Upper lobe of right lung (tissue), 1 donor: ENCODE results near the gene ABI2. TPM values are rescaled to one million over a fixed set of nuclear protein-coding genes. Genes with fewer than 3 reads are reported as not detected.

Experiments used
- ATAC-seq: fragments of 200-7000 bp; cut with Tn5 transposase; one replicate; pipeline ENCODE4 v1.9.1; 2020; ENCODE audit warnings: mild to moderate bottlenecking, moderate library complexity
- DNase-seq: peaks from one replicate; pipeline ENCODE4 v3.0.0-alpha.2; 2020
- H3K27ac ChIP-seq: fragments of 200-600 bp; one replicate; pipeline ENCODE4 v1.8.0; 2022
- H3K27me3 ChIP-seq: fragments of 200-600 bp; one replicate; pipeline ENCODE4 v1.8.0; 2022; ENCODE audit warnings: mild to moderate bottlenecking
- H3K36me3 ChIP-seq: fragments of 200-600 bp; one replicate; pipeline ENCODE4 v1.8.0; 2022
- H3K4me1 ChIP-seq: fragments of 200-600 bp; one replicate; pipeline ENCODE4 v1.8.0; 2022
- H3K4me3 ChIP-seq: fragments of 200-600 bp; one replicate; pipeline ENCODE4 v1.8.0; 2022; ENCODE audit warnings: mild to moderate bottlenecking
- H3K9me3 ChIP-seq: fragments of 200-600 bp; one replicate; pipeline ENCODE4 v1.8.0; 2022
- CTCF ChIP-seq: fragments of 200-600 bp; IDR thresholded peaks from one replicate; pipeline ENCODE4 v1.8.0; 2022; ENCODE audit warnings: antibody characterized with exemption
- intact Hi-C: fragments of 100-400 bp; cut with DNase I; formaldehyde crosslinking; loops from one replicate; pipeline ENCODE4 v1.11.0; 2022
- total RNA-seq: library from RNA; stranded (reverse); fragmentation: NEBNext Ultra II Directional; extraction: Animal tissue kit (Norgen Biotek cat#: 25700); gene quantifications from one replicate; pipeline ENCODE4 v1.2.1, GENCODE V29; 2021
- donor health status: DM: no; HTN: yes; CAD: no; lungs with severe emphysema.

The ABI2 gene
- total RNA-seq, 1 donor from 2014 or later = 46.3 TPM

- TF ChIP-seq CTCF = no peak
- Histone ChIP-seq H3K4me3 (no peak overlapping the region), H3K27ac (no peak overlapping the region), H3K9me3 (no peaks in the 10 kb centered on the region), H3K27me3 (no peaks in the 10 kb centered on the region), H3K4me1 (no peaks in the 10 kb centered on the region), H3K36me3 (peaks cover 64% of the 10 kb centered on the region)
- no peak for ATAC-seq
- DNase-seq = no peak
- intact Hi-C loops = no loop called here
These were observed 127.0 kb downstream of the ABI2 start for GRCh38 chr2:203455209-203455608.

DNA sequence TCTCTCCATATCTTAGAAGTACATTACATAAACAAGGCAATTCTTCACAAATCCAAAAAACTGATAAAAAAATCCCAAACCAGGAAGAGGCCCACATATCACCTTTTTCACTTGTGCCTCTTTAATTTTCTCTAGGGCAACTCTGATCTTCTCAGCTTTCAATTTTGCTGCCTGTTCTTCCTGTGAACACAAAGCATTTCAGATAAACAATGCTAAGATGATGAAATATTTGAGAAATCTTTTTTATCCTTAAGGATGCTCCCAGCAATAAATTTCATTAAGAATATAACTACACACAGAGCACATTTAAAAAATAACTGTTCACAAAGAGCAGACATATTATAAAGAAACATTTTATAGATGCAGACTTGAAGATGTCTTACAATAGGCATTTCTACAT, 133.6 kb downstream of the ABI2 start:
- Histone ChIP-seq H3K4me3 (no peak overlapping the region), H3K4me1 (peaks cover 4% of the 10 kb centered on the region), H3K9me3 (no peaks in the 10 kb centered on the region), H3K36me3 (peaks cover 60% of the 10 kb centered on the region), H3K27me3 (no peaks in the 10 kb centered on the region), H3K27ac (no peak overlapping the region)
- ATAC-seq (no peak), DNase-seq (no peak)
- no peak for TF ChIP-seq CTCF
- intact Hi-C loops = no loop called here

DNA sequence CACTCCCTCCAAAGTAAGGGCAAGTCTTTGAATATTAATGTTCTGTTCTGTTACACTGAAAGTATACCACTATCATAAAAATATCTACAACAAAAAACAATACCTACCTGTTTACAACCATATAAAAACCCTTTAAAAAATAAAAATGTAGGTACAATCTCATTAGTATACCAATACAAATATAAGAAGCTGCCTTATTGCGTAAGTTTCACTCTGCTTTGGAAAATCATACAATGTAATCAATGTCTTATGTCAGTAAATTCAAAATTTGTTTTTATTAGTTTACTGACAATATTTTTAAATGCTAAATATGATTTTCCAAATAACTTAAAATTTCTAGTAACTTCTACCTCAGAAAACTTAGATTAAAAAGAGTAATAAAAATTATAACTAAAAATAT, 134.1 kb downstream of the ABI2 start:
- H3K27me3 ChIP-seq = no peaks in the 10 kb centered on the region
- H3K36me3 ChIP-seq = peaks cover 54% of the 10 kb centered on the region
- intact Hi-C loops = no loop called here
- H3K4me1 ChIP-seq = peaks cover 4% of the 10 kb centered on the region
- H3K27ac ChIP-seq = no peak overlapping the region
- TF ChIP-seq CTCF = no peak
- H3K4me3 ChIP-seq = no peak overlapping the region
- H3K9me3 ChIP-seq = no peaks in the 10 kb centered on the region
- DNase-seq = no peak
- no peak for ATAC-seq

DNA sequence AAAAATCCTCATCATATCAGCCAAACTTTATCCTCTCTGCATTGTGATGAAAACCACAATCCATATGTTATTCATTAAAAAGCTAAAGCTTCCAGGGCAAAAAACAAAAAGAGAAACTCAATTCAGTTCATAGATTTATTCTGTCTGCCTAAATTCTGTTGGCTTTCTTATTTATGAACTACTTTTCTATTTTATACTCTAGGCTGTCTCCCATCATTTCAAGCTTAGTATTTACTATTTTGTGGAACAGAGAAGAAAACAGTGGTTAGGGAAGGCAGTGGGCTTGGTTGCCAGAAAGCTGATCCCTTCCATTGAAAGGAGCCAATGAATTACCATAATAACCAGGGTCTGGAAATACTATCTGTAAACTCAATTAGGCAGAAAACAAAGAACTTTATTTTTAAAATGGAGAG, 135.1 kb downstream of the ABI2 start:
- Histone ChIP-seq H3K36me3 (peaks cover 44% of the 10 kb centered on the region), H3K27me3 (no peaks in the 10 kb centered on the region), H3K27ac (no peak overlapping the region), H3K4me3 (no peak overlapping the region), H3K9me3 (no peaks in the 10 kb centered on the region), H3K4me1 (peaks cover 4% of the 10 kb centered on the region)
- no peak for ATAC-seq
- no peak for DNase-seq
- intact Hi-C loops = no loop called here
- no peak for TF ChIP-seq CTCF

GRCh38 chr2:203469546-203469945, 141.4 kb downstream of the ABI2 start:
- H3K27me3 ChIP-seq = no peaks in the 10 kb centered on the region
- H3K4me3 ChIP-seq = no peak overlapping the region
- no peaks in the 10 kb centered on the region for H3K9me3 ChIP-seq
- H3K4me1 ChIP-seq = peaks cover 15% of the 10 kb centered on the region
- no peak for TF ChIP-seq CTCF
- intact Hi-C loops = no loop called here
- DNase-seq = no peak
- no peak for ATAC-seq
- H3K27ac ChIP-seq = no peak overlapping the region
- H3K36me3 ChIP-seq = peaks cover 4% of the 10 kb centered on the region

- intact Hi-C loops = no loop called here
- H3K4me1 ChIP-seq = peaks cover 15% of the 10 kb centered on the region
- no peak overlapping the region for H3K4me3 ChIP-seq
- H3K36me3 ChIP-seq = no peaks in the 10 kb centered on the region
- H3K27ac ChIP-seq = no peak overlapping the region
- ATAC-seq (peak; percentile 63), DNase-seq (no peak)
- no peaks in the 10 kb centered on the region for H3K9me3 ChIP-seq
- H3K27me3 ChIP-seq = no peaks in the 10 kb centered on the region
- no peak for TF ChIP-seq CTCF
These were observed 142.2 kb downstream of the ABI2 start for GRCh38 chr2:203470371-203470770.
